ENCODE data around the gene JAZF1. TPM values are rescaled to one million over a fixed set of nuclear protein-coding genes. Genes with fewer than 3 reads are reported as not detected.

Gene JAZF1
- total RNA-seq, 1 donor from 2014 or later: 3.6 TPM

DNA sequence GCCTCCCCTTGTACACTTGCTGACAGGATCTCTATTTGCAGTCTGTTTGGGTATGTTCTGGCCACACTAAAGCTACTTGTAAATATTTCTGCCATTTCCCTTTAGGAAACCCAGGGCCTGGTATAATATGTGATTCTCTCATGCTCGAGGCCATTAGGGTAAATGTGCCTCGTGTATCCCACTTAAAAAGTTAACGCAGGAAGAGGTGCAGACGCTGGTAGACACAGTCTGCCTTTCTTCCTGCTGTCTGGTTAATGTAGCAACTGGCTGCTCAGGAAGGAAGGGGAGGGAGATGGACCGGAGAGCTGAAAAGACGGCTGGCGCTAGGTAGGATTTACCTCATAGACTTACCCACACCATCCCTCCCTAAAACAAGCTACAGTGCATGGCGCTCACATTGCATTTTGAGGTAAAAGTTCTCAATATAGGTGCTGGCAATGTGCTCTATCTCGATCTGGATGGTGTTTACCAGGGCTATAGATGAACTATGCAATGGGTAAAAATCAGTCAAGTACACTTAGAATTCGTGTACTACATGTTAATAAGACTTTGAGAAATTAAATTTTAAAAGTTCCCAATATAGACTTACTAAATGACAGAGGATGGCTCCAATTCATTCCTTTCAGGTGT is 125.9 kb downstream of the JAZF1 start:
- DNase-seq (ENCODE audit: low read depth): no peak
- TF ChIP-seq, protein P1, sequence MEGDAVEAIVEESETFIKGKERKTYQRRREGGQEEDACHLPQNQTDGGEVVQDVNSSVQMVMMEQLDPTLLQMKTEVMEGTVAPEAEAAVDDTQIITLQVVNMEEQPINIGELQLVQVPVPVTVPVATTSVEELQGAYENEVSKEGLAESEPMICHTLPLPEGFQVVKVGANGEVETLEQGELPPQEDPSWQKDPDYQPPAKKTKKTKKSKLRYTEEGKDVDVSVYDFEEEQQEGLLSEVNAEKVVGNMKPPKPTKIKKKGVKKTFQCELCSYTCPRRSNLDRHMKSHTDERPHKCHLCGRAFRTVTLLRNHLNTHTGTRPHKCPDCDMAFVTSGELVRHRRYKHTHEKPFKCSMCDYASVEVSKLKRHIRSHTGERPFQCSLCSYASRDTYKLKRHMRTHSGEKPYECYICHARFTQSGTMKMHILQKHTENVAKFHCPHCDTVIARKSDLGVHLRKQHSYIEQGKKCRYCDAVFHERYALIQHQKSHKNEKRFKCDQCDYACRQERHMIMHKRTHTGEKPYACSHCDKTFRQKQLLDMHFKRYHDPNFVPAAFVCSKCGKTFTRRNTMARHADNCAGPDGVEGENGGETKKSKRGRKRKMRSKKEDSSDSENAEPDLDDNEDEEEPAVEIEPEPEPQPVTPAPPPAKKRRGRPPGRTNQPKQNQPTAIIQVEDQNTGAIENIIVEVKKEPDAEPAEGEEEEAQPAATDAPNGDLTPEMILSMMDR (conservative IDR thresholded peaks at IDR 0.05; ENCODE audit: low read depth, low read length): no peak

DNA sequence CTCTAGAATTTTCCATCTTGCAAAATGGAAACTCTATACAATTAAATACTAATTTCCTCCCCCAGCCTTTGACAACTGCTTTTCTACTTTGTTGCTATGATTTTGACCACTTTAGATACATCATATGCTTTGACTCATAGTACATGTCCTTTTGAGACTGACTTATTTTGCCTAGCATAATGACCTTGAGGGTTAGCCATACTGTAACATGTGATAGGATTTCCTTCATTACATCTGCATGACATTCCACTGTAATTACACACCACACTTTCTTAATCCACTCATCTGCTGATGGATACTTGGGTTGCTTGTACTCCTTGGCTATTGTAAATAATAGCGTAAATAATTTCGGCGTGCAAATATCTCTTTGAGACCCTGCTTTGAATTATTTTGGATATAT is 127.7 kb downstream of the JAZF1 start:
- TF ChIP-seq, protein P1 (conservative IDR thresholded peaks at IDR 0.05; ENCODE audit: low read depth, low read length): no peak
- no peak overlapping the region for H3K4me3 ChIP-seq (ENCODE audit: low read depth, low read length)
- DNase-seq (ENCODE audit: low read depth): peak; percentile 49

More for the DNA sequence above, 125.9 kb downstream of the JAZF1 start:
- H3K4me3 ChIP-seq (ENCODE audit: low read depth, low read length): peak overlapping the region; percentile 19

DNA sequence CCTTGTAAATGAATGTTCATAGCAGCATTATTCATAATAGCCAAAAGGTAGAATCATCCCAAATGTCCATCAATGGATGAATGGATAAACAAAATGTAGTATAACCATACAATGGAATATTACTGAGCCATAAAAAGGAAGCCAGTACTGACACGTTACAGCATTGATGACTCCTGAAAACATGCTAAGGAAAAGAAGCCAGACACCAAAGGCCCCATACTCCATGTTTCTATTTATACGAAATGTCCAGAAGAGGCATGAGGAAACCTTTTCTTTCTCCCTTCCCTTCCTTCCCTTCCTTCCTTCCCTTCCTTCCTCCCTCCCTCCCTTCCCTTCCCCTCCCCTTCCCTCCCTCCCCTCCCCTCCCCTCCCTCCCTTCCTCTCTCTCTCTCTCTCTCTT is 131.9 kb downstream of the JAZF1 start:
- H3K4me3 ChIP-seq (ENCODE audit: low read depth, low read length): no peak overlapping the region

DNA sequence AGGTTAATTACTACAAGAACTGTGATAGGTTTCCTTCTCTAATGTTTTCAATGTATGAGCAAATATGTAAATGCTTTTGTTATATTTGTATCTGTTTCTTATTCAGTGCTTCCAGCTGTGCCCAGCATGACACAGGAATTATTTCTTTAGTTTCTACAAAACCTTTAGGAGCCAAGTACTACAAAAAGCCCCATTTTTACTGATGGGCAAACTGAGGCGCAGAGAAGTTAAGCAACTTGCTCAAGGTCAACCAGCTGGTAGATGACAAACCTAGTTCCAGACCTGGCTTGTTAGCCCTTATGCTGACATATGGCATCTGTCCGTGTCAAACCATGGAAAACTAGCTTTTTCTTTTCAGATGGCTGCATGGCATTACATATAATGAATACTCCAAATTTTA is 134.6 kb downstream of the JAZF1 start:
- H3K4me3 ChIP-seq (ENCODE audit: low read depth, low read length): no peak overlapping the region
- TF ChIP-seq, protein P1 (conservative IDR thresholded peaks at IDR 0.05; ENCODE audit: low read depth, low read length): no peak
- DNase-seq (ENCODE audit: low read depth): no peak

More for the DNA sequence above, 131.9 kb downstream of the JAZF1 start:
- no peak for DNase-seq (ENCODE audit: low read depth)
- TF ChIP-seq, protein P1 (conservative IDR thresholded peaks at IDR 0.05; ENCODE audit: low read depth, low read length): no peak

DNA sequence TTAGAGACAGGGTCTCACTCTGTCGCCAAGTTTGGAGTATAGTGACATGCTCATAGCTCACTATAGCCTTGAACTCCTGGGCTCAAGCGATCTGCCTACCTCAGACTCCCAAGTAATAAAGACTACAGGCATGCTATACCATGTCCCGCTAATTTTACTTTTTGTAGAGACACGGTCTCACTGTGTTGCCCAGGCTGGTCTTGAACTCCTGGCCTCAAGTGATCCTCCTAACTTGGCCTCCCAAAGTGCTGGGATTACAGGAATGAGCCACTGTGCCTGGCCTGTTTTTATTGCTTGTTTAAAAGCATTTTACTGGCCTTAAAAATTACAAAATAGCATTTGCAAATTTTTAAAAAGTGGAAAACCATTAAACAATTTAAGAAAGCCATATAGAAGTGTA is 135.0 kb downstream of the JAZF1 start:
- TF ChIP-seq, protein P1 (conservative IDR thresholded peaks at IDR 0.05; ENCODE audit: low read depth, low read length): no peak
- no peak for DNase-seq (ENCODE audit: low read depth)
- no peak overlapping the region for H3K4me3 ChIP-seq (ENCODE audit: low read depth, low read length)

DNA sequence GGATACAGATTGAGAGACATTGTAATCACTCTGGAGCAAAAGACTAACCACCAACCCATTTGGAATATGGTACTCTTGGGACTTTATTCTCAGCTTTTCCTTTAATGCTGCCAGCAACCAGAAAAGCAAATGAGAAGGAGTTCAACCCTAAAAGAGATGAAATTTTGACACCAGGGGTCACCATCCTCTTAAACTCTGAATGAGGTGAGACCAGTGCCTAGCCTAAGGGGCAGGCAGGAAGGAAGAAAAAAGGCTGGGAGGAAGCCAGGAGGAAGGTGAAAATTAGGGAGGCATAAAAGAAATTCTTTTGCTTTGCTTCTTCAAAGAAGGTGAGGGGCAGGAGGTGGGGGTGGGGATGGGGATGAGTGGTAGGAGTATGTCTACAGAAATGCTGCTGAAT is 135.8 kb downstream of the JAZF1 start:
- TF ChIP-seq, protein P1 (conservative IDR thresholded peaks at IDR 0.05; ENCODE audit: low read depth, low read length): no peak
- H3K4me3 ChIP-seq (ENCODE audit: low read depth, low read length): no peak overlapping the region
- no peak for DNase-seq (ENCODE audit: low read depth)

DNA sequence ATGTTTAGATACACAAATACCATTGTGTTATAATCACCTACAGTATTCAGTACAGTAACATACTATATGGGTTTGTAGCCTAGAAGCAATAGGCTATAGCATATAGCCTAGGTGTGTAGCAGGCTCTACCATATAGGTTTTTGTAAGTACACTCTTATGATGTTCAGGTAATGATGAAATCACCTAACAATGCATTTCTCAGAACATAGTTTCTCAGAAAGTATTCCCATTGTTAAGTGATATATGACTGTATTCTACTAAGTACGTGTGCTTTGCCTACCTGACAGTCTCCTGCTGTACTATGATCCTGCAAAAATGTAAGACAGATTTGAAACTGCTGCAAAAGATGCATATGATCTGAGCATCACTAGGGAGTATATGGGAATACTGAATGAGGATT is 137.9 kb downstream of the JAZF1 start:
- H3K4me3 ChIP-seq (ENCODE audit: low read depth, low read length): no peak overlapping the region
- TF ChIP-seq, protein P1 (conservative IDR thresholded peaks at IDR 0.05; ENCODE audit: low read depth, low read length): no peak
- no peak for DNase-seq (ENCODE audit: low read depth)
